IgD-negative memory B cell (primary cell): Measurements from ENCODE around the gene ITGBL1. TPM values are rescaled to one million over a fixed set of nuclear protein-coding genes. Genes with fewer than 3 reads are reported as not detected.

Experiments
- H3K27ac Mint-ChIP-seq, 3 donors: one replicate each; pipeline ENCODE4 v1.8.0; 2020 to 2022; ENCODE audit warnings: mild to moderate bottlenecking in 3 of 3, mixed read lengths in 3 of 3, moderate library complexity in 1 of 3
- H3K27me3 Mint-ChIP-seq: one replicate; pipeline ENCODE4 v1.8.0; 2021; ENCODE audit warnings: mixed read lengths
- H3K36me3 Mint-ChIP-seq: one replicate; pipeline ENCODE4 v1.8.0; 2020; ENCODE audit warnings: mild to moderate bottlenecking, mixed read lengths
- H3K4me1 Mint-ChIP-seq, 3 donors: one replicate each; pipeline ENCODE4 v1.8.0; 2020 to 2022; ENCODE audit warnings: mixed read lengths in 3 of 3, mild to moderate bottlenecking in 1 of 3
- H3K4me3 Mint-ChIP-seq, 4 donors: one replicate each; pipeline ENCODE4 v1.8.0; 2020 to 2022; ENCODE audit warnings: mild to moderate bottlenecking in 4 of 4, mixed read lengths in 4 of 4, moderate library complexity in 3 of 4
- H3K9me3 Mint-ChIP-seq, 3 donors: one replicate each; pipeline ENCODE4 v1.8.0; 2020 to 2021; ENCODE audit warnings: mixed read lengths in 3 of 3, mild to moderate bottlenecking in 1 of 3
- polyA plus RNA-seq: library from polyadenylated mRNA; unstranded; fragments of 300-500 nt; fragmentation: Illumina TruSeq; gene quantifications from one replicate; pipeline ENCODE4 v1.2.3, GENCODE V29; 2021

Gene ITGBL1
- polyA plus RNA-seq, 1 donor from 2014 or later, result not detected

- no peak overlapping the region for H3K27ac Mint-ChIP-seq
- H3K27me3 Mint-ChIP-seq, result no peaks in the 10 kb centered on the region
- peaks cover 2% of the 10 kb centered on the region for H3K36me3 Mint-ChIP-seq
- H3K9me3 Mint-ChIP-seq, result peaks cover under 1 to 4% (median 3%) of the 10 kb centered on the region in 3 donors
- no peaks in the 10 kb centered on the region for H3K4me1 Mint-ChIP-seq
- no peak overlapping the region for H3K4me3 Mint-ChIP-seq
Observed at GRCh38 chr13:101474419-101474957, 22.0 kb downstream of the ITGBL1 start.

GRCh38 chr13:101475536-101475935 is 23.1 kb downstream of the ITGBL1 start:
- Mint-ChIP-seq H3K4me3 (no peak overlapping the region), H3K9me3 (peaks cover 3 to 11% (median 6%) of the 10 kb centered on the region in 3 donors), H3K27ac (no peak overlapping the region), H3K4me1 (no peaks in the 10 kb centered on the region), H3K36me3 (peaks cover 2% of the 10 kb centered on the region), H3K27me3 (no peaks in the 10 kb centered on the region)

GRCh38 chr13:101481421-101481820 is 28.9 kb downstream of the ITGBL1 start:
- Mint-ChIP-seq H3K36me3 (peaks cover 3% of the 10 kb centered on the region), H3K4me1 (no peaks in the 10 kb centered on the region), H3K4me3 (no peak overlapping the region), H3K27ac (no peak overlapping the region), H3K27me3 (peaks cover 1% of the 10 kb centered on the region), H3K9me3 (peaks cover 2 to 11% (median 6%) of the 10 kb centered on the region in 3 donors)

GRCh38 chr13:101486708-101487437 is 34.4 kb downstream of the ITGBL1 start:
- Mint-ChIP-seq H3K9me3 (no peaks in the 10 kb centered on the region), H3K36me3 (no peaks in the 10 kb centered on the region), H3K4me3 (no peak overlapping the region), H3K27me3 (peaks cover 1% of the 10 kb centered on the region), H3K27ac (no peak overlapping the region), H3K4me1 (no peaks in the 10 kb centered on the region)

- Mint-ChIP-seq H3K27ac (no peak overlapping the region), H3K27me3 (peaks cover 1% of the 10 kb centered on the region), H3K36me3 (no peaks in the 10 kb centered on the region), H3K4me3 (no peak overlapping the region), H3K9me3 (no peaks in the 10 kb centered on the region), H3K4me1 (no peaks in the 10 kb centered on the region)
Observed at GRCh38 chr13:101487438-101487830, 35.0 kb downstream of the ITGBL1 start.

- no peaks in the 10 kb centered on the region for H3K9me3 Mint-ChIP-seq
- H3K27ac Mint-ChIP-seq, result no peak overlapping the region
- no peaks in the 10 kb centered on the region for H3K36me3 Mint-ChIP-seq
- H3K4me1 Mint-ChIP-seq, result no peaks in the 10 kb centered on the region
- H3K4me3 Mint-ChIP-seq, result no peak overlapping the region
- H3K27me3 Mint-ChIP-seq, result no peaks in the 10 kb centered on the region
Observed at GRCh38 chr13:101488734-101489133, 36.3 kb downstream of the ITGBL1 start.

GRCh38 chr13:101489643-101490405 is 37.3 kb downstream of the ITGBL1 start:
- H3K4me3 Mint-ChIP-seq, result no peak overlapping the region
- H3K9me3 Mint-ChIP-seq, result no peaks in the 10 kb centered on the region
- no peaks in the 10 kb centered on the region for H3K36me3 Mint-ChIP-seq

GRCh38 chr13:101490406-101491015 is 38.0 kb downstream of the ITGBL1 start:
- no peaks in the 10 kb centered on the region for H3K4me1 Mint-ChIP-seq
- H3K36me3 Mint-ChIP-seq, result no peaks in the 10 kb centered on the region
- no peak overlapping the region for H3K27ac Mint-ChIP-seq
- peaks cover 2% of the 10 kb centered on the region for H3K27me3 Mint-ChIP-seq
- no peaks in the 10 kb centered on the region for H3K9me3 Mint-ChIP-seq
- H3K4me3 Mint-ChIP-seq, result no peak overlapping the region

More at GRCh38 chr13:101489643-101490405, 37.3 kb downstream of the ITGBL1 start:
- Mint-ChIP-seq H3K27ac (no peak overlapping the region), H3K27me3 (no peaks in the 10 kb centered on the region), H3K4me1 (no peaks in the 10 kb centered on the region)

- Mint-ChIP-seq H3K9me3 (no peaks in the 10 kb centered on the region), H3K4me1 (no peaks in the 10 kb centered on the region), H3K27me3 (peaks cover 2% of the 10 kb centered on the region), H3K27ac (no peak overlapping the region), H3K36me3 (no peaks in the 10 kb centered on the region), H3K4me3 (no peak overlapping the region)
Observed at GRCh38 chr13:101492251-101492910, 39.9 kb downstream of the ITGBL1 start.

GRCh38 chr13:101493541-101493940 is 41.1 kb downstream of the ITGBL1 start:
- Mint-ChIP-seq H3K27me3 (peaks cover 2% of the 10 kb centered on the region), H3K36me3 (no peaks in the 10 kb centered on the region), H3K4me1 (no peaks in the 10 kb centered on the region), H3K4me3 (no peak overlapping the region), H3K27ac (no peak overlapping the region), H3K9me3 (no peaks in the 10 kb centered on the region)

- peaks cover 2% of the 10 kb centered on the region for H3K27me3 Mint-ChIP-seq
- H3K36me3 Mint-ChIP-seq, result no peaks in the 10 kb centered on the region
- no peak overlapping the region for H3K27ac Mint-ChIP-seq
- no peaks in the 10 kb centered on the region for H3K4me1 Mint-ChIP-seq
- H3K4me3 Mint-ChIP-seq, result no peak overlapping the region
- no peaks in the 10 kb centered on the region for H3K9me3 Mint-ChIP-seq
Observed at GRCh38 chr13:101499406-101499805, 46.9 kb downstream of the ITGBL1 start.

GRCh38 chr13:101502618-101503017 is 50.1 kb downstream of the ITGBL1 start:
- no peaks in the 10 kb centered on the region for H3K4me1 Mint-ChIP-seq
- no peaks in the 10 kb centered on the region for H3K27me3 Mint-ChIP-seq
- no peak overlapping the region for H3K27ac Mint-ChIP-seq

GRCh38 chr13:101511161-101511560 is 58.7 kb downstream of the ITGBL1 start:
- peaks cover 3% of the 10 kb centered on the region for H3K27me3 Mint-ChIP-seq

More at GRCh38 chr13:101502618-101503017, 50.1 kb downstream of the ITGBL1 start:
- Mint-ChIP-seq H3K9me3 (no peaks in the 10 kb centered on the region), H3K36me3 (no peaks in the 10 kb centered on the region), H3K4me3 (no peak overlapping the region)

GRCh38 chr13:101511766-101512165 is 59.3 kb downstream of the ITGBL1 start:
- Mint-ChIP-seq H3K4me1 (no peaks in the 10 kb centered on the region), H3K27me3 (peaks cover 3% of the 10 kb centered on the region), H3K27ac (no peak overlapping the region), H3K4me3 (no peak overlapping the region), H3K36me3 (peaks cover 2% of the 10 kb centered on the region), H3K9me3 (peaks cover 0 to 3% (median 1%) of the 10 kb centered on the region in 3 donors)

More at GRCh38 chr13:101511161-101511560, 58.7 kb downstream of the ITGBL1 start:
- H3K9me3 Mint-ChIP-seq, result peaks cover 0 to 3% (median 1%) of the 10 kb centered on the region in 3 donors
- no peak overlapping the region for H3K27ac Mint-ChIP-seq
- H3K4me3 Mint-ChIP-seq, result no peak overlapping the region
- peaks cover 2% of the 10 kb centered on the region for H3K36me3 Mint-ChIP-seq
- no peaks in the 10 kb centered on the region for H3K4me1 Mint-ChIP-seq

- Mint-ChIP-seq H3K36me3 (peaks cover 2% of the 10 kb centered on the region), H3K4me3 (no peak overlapping the region), H3K27me3 (peaks cover 3% of the 10 kb centered on the region), H3K27ac (no peak overlapping the region), H3K4me1 (no peaks in the 10 kb centered on the region), H3K9me3 (peaks cover 0 to 3% (median 1%) of the 10 kb centered on the region in 3 donors)
Observed at GRCh38 chr13:101512650-101513049, 60.2 kb downstream of the ITGBL1 start.
